ENCODE results near the gene ADRB2.

Gene ADRB2

DNA sequence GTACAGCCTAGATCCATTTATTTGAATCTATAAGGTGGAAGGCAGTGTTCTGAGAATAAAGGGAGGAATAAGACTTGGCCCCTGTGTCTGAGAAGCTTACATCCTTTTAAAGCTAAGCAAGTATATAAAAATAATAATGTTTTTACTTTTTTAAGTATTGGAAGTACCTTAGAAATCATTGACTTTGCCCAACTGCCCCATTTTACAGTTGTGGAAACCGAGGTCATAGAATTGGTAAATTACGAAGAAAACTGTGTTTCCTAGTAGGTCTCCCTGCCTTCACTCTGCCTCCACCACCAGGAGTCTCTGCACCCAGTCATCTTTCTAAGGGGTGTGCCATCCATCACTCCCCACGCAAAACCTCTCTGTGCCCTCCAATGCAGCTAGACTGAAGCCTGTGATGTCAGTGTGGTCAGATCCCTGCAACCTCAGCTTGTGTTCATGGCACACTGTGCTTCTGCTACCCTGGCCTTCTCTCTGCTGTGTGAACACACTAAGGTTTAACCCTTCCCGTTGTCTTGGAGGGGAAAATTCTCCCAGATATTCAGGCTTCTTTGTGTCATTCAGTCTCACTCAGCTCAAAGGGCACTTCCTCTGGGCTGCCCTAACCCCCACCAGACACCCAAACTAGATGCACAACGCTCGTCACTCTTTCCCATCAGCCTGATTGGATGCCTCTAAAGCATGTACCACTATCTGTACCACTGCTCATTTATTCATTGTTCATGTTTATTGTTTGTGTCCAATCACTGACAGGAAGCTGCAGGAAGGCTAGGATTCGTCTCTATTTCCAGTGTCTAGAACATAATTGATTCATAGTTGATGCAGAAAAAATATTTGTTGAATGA, 18.2 kb downstream of the ADRB2 start:
- H3K79me2 ChIP-seq (ENCODE audit: insufficient read depth, low read length): no peaks in the 10 kb centered on the region
- H4K20me1 ChIP-seq (ENCODE audit: low read depth, low read length): no peaks in the 10 kb centered on the region
- H3K27me3 ChIP-seq (ENCODE audit: low read length): no peaks in the 10 kb centered on the region
- H3K9ac ChIP-seq (ENCODE audit: low read length): no peak overlapping the region
- TF ChIP-seq, protein P1, sequence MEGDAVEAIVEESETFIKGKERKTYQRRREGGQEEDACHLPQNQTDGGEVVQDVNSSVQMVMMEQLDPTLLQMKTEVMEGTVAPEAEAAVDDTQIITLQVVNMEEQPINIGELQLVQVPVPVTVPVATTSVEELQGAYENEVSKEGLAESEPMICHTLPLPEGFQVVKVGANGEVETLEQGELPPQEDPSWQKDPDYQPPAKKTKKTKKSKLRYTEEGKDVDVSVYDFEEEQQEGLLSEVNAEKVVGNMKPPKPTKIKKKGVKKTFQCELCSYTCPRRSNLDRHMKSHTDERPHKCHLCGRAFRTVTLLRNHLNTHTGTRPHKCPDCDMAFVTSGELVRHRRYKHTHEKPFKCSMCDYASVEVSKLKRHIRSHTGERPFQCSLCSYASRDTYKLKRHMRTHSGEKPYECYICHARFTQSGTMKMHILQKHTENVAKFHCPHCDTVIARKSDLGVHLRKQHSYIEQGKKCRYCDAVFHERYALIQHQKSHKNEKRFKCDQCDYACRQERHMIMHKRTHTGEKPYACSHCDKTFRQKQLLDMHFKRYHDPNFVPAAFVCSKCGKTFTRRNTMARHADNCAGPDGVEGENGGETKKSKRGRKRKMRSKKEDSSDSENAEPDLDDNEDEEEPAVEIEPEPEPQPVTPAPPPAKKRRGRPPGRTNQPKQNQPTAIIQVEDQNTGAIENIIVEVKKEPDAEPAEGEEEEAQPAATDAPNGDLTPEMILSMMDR (IDR thresholded peaks at IDR 0.05; ENCODE audit: insufficient read depth, low read length, poor library complexity, severe bottlenecking): no peak
- TF ChIP-seq EZH2phosphoT487 (conservative IDR thresholded peaks at IDR 0.05; ENCODE audit: low read length): no peak
- no peak overlapping the region for H3K27ac ChIP-seq (ENCODE audit: low read depth, low read length)
- H2AFZ ChIP-seq (ENCODE audit: low read depth, low read length, severe bottlenecking): no peak overlapping the region
- no peaks in the 10 kb centered on the region for H3K9me3 ChIP-seq (ENCODE audit: insufficient read depth, low read length)
- no peaks in the 10 kb centered on the region for H3K36me3 ChIP-seq (ENCODE audit: low read length)
- no peaks in the 10 kb centered on the region for H3K9me2 ChIP-seq (replicated peaks; ENCODE audit: insufficient read depth, low read length)
- H3K4me3 ChIP-seq (ENCODE audit: insufficient read depth, low read length, poor library complexity, severe bottlenecking): no peak overlapping the region
- H3K4me2 ChIP-seq (ENCODE audit: low read depth, low read length, poor library complexity, severe bottlenecking): no peak overlapping the region
- no peaks in the 10 kb centered on the region for H3F3A ChIP-seq (ENCODE audit: insufficient read depth)

DNA sequence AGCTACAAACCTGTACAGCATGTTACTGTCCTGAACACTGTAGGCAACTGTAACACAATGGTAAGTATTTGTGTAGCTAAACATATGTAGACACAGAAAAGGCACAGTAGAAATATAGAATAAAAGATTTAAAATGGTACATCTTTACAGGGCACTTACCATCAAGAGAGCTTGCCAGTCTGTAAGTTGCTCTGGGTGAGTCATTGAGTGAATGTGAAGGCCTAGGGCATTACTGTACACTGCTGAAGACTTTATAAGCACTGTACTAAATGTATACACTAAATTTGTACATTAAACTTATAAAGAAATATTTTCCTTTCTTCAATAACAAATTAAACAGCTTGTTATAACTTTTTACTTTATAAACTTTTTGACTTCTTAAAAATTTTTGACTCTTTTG, 20.5 kb downstream of the ADRB2 start:
- no peaks in the 10 kb centered on the region for H4K20me1 ChIP-seq (ENCODE audit: low read depth, low read length)
- H3K9me2 ChIP-seq (replicated peaks; ENCODE audit: insufficient read depth, low read length): no peaks in the 10 kb centered on the region
- H3K27ac ChIP-seq (ENCODE audit: low read depth, low read length): no peak overlapping the region
- no peaks in the 10 kb centered on the region for H3K27me3 ChIP-seq (ENCODE audit: low read length)
- H3K79me2 ChIP-seq (ENCODE audit: insufficient read depth, low read length): no peaks in the 10 kb centered on the region
- no peaks in the 10 kb centered on the region for H3F3A ChIP-seq (ENCODE audit: insufficient read depth)
- H3K9me3 ChIP-seq (ENCODE audit: insufficient read depth, low read length): no peaks in the 10 kb centered on the region
- no peaks in the 10 kb centered on the region for H3K36me3 ChIP-seq (ENCODE audit: low read length)
- H3K4me3 ChIP-seq (ENCODE audit: insufficient read depth, low read length, poor library complexity, severe bottlenecking): no peak overlapping the region
- H2AFZ ChIP-seq (ENCODE audit: low read depth, low read length, severe bottlenecking): no peak overlapping the region
- H3K4me2 ChIP-seq (ENCODE audit: low read depth, low read length, poor library complexity, severe bottlenecking): no peak overlapping the region
- no peak overlapping the region for H3K9ac ChIP-seq (ENCODE audit: low read length)
- TF ChIP-seq, protein P1 (IDR thresholded peaks at IDR 0.05; ENCODE audit: insufficient read depth, low read length, poor library complexity, severe bottlenecking): no peak
- no peak for TF ChIP-seq EZH2phosphoT487 (conservative IDR thresholded peaks at IDR 0.05; ENCODE audit: low read length)

- no peak overlapping the region for H3K4me2 ChIP-seq (ENCODE audit: low read depth, low read length, poor library complexity, severe bottlenecking)
- no peaks in the 10 kb centered on the region for H3K9me2 ChIP-seq (replicated peaks; ENCODE audit: insufficient read depth, low read length)
- no peaks in the 10 kb centered on the region for H3F3A ChIP-seq (ENCODE audit: insufficient read depth)
- no peaks in the 10 kb centered on the region for H3K36me3 ChIP-seq (ENCODE audit: low read length)
- no peak overlapping the region for H3K9ac ChIP-seq (ENCODE audit: low read length)
- H3K27ac ChIP-seq (ENCODE audit: low read depth, low read length): no peak overlapping the region
- H3K79me2 ChIP-seq (ENCODE audit: insufficient read depth, low read length): no peaks in the 10 kb centered on the region
- no peak overlapping the region for H3K4me3 ChIP-seq (ENCODE audit: insufficient read depth, low read length, poor library complexity, severe bottlenecking)
- H3K9me3 ChIP-seq (ENCODE audit: insufficient read depth, low read length): no peaks in the 10 kb centered on the region
- H3K27me3 ChIP-seq (ENCODE audit: low read length): no peaks in the 10 kb centered on the region
- H4K20me1 ChIP-seq (ENCODE audit: low read depth, low read length): no peaks in the 10 kb centered on the region
- TF ChIP-seq EZH2phosphoT487 (conservative IDR thresholded peaks at IDR 0.05; ENCODE audit: low read length): no peak
- TF ChIP-seq, protein P1 (IDR thresholded peaks at IDR 0.05; ENCODE audit: insufficient read depth, low read length, poor library complexity, severe bottlenecking): no peak
- H2AFZ ChIP-seq (ENCODE audit: low read depth, low read length, severe bottlenecking): no peak overlapping the region
These were observed 21.0 kb downstream of the ADRB2 start for GRCh38 chr5:148847456-148847855.
